C4-2B (cell line): ENCODE measurements around the gene DTX2.
"Not testable (repeated sequence)": the region's sequence is repeated elsewhere in the genome, so short reads cannot be mapped to it uniquely, and the experiment has no call there.

ENCODE experiments used
- CTCF ChIP-seq: fragments of 450-650 bp; conservative IDR thresholded peaks from 2 replicates; pipeline ENCODE4 v1.5.1; 2017; ENCODE audit warnings: mild to moderate bottlenecking
- ZFX ChIP-seq: fragments of 450-650 bp; IDR thresholded peaks from 2 replicates; pipeline ENCODE4 v1.6.1; 2017

GRCh38 chr7:76482660-76483059 is 21.2 kb downstream of the DTX2 start:
- TF ChIP-seq CTCF, ZFX: not testable (repeated sequence)
